HG03442 (cell line): ENCODE results near the gene TMED1.

Experiments
- ATAC-seq: cut with Tn5 transposase; IDR thresholded peaks from one replicate; pipeline ENCODE4 v1.9.1; 2021; ENCODE audit warnings: mild to moderate bottlenecking, moderate library complexity; ENCODE audit not compliant: unreplicated experiment

Gene TMED1

GRCh38 chr19:10812196-10812595 lies 23.8 kb downstream of the TMED1 start:
- ATAC-seq, result no peak

- ATAC-seq, result no peak
Measured at GRCh38 chr19:10811391-10812111, 24.5 kb downstream of the TMED1 start.

GRCh38 chr19:10809651-10810285 lies 26.2 kb downstream of the TMED1 start:
- ATAC-seq, result no peak

GRCh38 chr19:10808937-10809649 lies 26.9 kb downstream of the TMED1 start:
- ATAC-seq, result no peak

- no peak for ATAC-seq
Measured at GRCh38 chr19:10805758-10806247, 30.2 kb downstream of the TMED1 start.

- no peak for ATAC-seq
Measured at GRCh38 chr19:10805065-10805757, 30.8 kb downstream of the TMED1 start.

- no peak for ATAC-seq
Measured at GRCh38 chr19:10803252-10803651, 32.8 kb downstream of the TMED1 start.

GRCh38 chr19:10802479-10802878 lies 33.5 kb downstream of the TMED1 start:
- no peak for ATAC-seq

- ATAC-seq, result no peak
Measured at GRCh38 chr19:10800488-10800887, 35.5 kb downstream of the TMED1 start.

- peak; percentile 55 for ATAC-seq
Measured at GRCh38 chr19:10797541-10798256, 38.3 kb downstream of the TMED1 start.

DNA sequence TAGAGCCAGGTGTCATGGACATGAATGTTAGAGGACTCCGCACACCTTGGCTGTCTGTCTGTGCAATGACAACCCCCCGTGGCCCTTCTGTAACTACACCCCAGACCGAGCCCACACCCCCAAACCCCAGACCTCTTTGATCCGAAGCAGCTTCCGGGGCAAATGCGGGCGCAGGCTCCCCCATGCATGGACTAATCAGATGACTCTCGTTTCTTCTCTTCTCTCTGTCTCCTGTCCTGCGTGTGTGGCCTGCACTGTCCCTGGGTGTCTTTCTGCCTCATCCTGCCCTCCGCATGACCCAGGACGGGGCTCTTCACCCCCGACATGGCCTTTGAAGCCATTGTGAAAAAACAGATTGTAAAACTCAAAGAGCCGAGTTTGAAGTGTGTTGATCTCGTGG lies 38.9 kb downstream of the TMED1 start:
- no peak for ATAC-seq

DNA sequence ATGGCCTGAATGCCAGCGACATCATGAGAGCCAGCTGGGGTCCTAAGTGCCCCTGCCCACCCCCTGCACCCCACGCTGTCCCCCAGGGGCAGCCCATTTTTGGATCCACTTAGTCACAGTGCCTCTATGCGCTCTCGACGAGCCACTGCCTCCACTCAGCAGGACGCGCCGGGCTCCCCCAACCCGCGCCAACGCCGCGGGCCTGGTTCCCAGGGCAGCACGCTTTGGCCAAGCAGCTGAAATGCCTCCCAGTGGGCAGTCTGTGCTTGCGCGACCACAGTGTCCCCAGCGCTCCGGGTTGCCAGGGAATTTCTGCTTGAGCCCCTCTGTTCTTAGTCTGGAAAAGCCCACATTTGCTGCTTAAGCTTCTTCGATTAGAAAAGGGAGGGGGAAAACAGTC lies 39.4 kb downstream of the TMED1 start:
- no peak for ATAC-seq

DNA sequence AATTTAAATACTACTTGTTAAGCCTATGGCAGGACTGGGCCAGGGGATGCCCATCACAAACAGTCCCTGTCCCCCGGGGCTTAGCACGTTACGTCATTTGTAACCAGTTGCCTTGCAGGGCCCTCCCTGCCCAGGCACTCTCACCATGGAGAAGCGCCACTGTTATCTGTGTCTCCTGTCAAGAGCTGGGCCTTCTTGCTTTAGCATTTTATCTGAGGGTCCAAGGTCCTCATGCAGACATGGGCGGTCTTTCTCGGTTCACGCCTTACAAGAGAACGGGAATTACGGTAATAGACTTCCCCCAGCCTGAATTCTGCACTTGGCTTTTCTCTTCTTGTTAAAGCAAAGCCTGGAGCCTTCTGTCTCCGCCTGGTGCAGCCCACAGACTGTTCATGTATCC lies 46.1 kb downstream of the TMED1 start:
- no peak for ATAC-seq

DNA sequence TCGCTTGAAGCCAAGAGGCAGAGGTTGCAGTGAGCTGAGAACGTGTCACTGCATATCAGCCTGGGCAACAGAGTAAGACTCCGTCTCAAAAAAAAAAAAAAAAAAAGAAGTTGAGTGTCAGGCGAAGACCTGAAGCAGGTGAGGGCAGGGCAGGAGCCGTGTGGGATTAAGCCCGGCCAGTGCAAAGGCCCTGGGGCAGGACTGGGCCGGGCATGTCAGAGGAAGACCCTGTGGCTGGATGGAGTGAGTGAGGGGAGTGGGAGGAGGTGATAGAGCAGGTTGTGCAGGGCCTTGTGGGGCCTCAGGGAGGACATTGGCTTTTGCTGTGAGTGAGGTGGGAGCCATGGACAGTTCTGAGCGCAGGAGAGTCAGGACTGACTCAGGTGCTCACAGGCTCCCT lies 47.9 kb downstream of the TMED1 start:
- no peak for ATAC-seq

DNA sequence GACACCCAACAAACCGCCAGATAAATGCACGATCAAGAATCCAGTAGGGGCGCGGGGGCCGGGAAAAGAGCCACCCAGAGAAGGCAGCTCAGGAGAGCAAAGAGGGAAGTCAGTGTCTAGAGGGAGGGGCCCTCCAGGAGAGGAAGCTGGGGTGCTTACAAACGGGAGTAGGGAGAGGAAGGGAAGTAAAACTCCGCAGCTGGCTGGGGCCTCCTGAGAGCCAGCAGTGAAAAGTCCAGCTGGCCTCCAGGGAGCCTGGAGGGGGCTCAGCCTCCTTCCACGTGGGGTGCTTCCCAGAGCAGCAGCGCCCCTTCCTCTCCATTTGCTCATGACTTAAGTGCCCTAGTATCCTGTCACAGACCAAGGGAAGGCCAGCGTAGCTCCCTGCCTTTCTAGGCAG lies 51.8 kb downstream of the TMED1 start:
- no peak for ATAC-seq

GRCh38 chr19:10782795-10783194 lies 53.2 kb downstream of the TMED1 start:
- no peak for ATAC-seq
